GM12878 (cell line): ENCODE measurements around the gene B9D2. TPM values are rescaled to one million over a fixed set of nuclear protein-coding genes. Genes with fewer than 3 reads are reported as not detected.

ENCODE experiments used
- ATF3 ChIP-seq: IDR thresholded peaks from 2 replicates; pipeline ENCODE4 v1.6.1; 2011; ENCODE audit warnings: low read depth, mild to moderate bottlenecking, low read length, moderate library complexity, borderline replicate concordance; ENCODE audit errors: extremely low read depth
- CREM ChIP-seq: IDR thresholded peaks from 2 replicates; pipeline ENCODE4 v1.6.1; 2014; ENCODE audit warnings: antibody characterized with exemption, low read depth
- E2F4 ChIP-seq: IDR thresholded peaks from 2 replicates; pipeline ENCODE4 v1.6.1; 2012; ENCODE audit warnings: low read depth, low read length, improper control_type of control experiment
- E2F8 ChIP-seq: fragments of 450-650 bp; IDR thresholded peaks from 2 replicates; pipeline ENCODE4 v1.6.1; 2018; ENCODE audit warnings: mild to moderate bottlenecking, low read depth, moderate library complexity; ENCODE audit not compliant: partially characterized antibody
- MEF2B ChIP-seq: fragments of 450-650 bp; IDR thresholded peaks from 2 replicates; pipeline ENCODE4 v1.6.1; 2018; ENCODE audit warnings: mild to moderate bottlenecking, moderate library complexity; ENCODE audit not compliant: partially characterized antibody, poor library complexity, severe bottlenecking
- PKNOX1 ChIP-seq: fragments of 450-650 bp; IDR thresholded peaks from 2 replicates; pipeline ENCODE4 v1.6.1; 2016; ENCODE audit warnings: mild to moderate bottlenecking
- RFX5 ChIP-seq: IDR thresholded peaks from 2 replicates; pipeline ENCODE4 v1.6.1; 2011; ENCODE audit warnings: low read depth, low read length, improper control_type of control experiment
- SP1 ChIP-seq: IDR thresholded peaks from one replicate; pipeline ENCODE4 v1.6.1; 2011; ENCODE audit warnings: low read depth, low read length
- SPI1 ChIP-seq: IDR thresholded peaks from 2 replicates; pipeline ENCODE4 v1.6.1; 2011; ENCODE audit warnings: low read depth, mild to moderate bottlenecking, low read length, moderate library complexity, borderline replicate concordance; ENCODE audit not compliant: insufficient read depth
- STAT1 ChIP-seq: fragments of 450-650 bp; conservative IDR thresholded peaks from 2 replicates; pipeline ENCODE4 v1.6.1; 2014; ENCODE audit warnings: antibody characterized with exemption, mild to moderate bottlenecking
- TAF1 ChIP-seq: IDR thresholded peaks from 2 replicates; pipeline ENCODE4 v1.6.1; 2011; ENCODE audit warnings: mild to moderate bottlenecking, low read depth, low read length, borderline replicate concordance
- YY1 ChIP-seq: IDR thresholded peaks from 2 replicates; pipeline ENCODE4 v1.6.1; 2011; ENCODE audit warnings: low read depth, mild to moderate bottlenecking, low read length
- ZNF207 ChIP-seq: fragments of 450-650 bp; IDR thresholded peaks from 2 replicates; pipeline ENCODE4 v1.6.1; 2014; ENCODE audit warnings: antibody characterized with exemption, mild to moderate bottlenecking, borderline replicate concordance
- ZNF592 ChIP-seq: fragments of 450-650 bp; IDR thresholded peaks from 2 replicates; pipeline ENCODE4 v1.6.1; 2017; ENCODE audit warnings: mild to moderate bottlenecking, moderate library complexity
- polyA plus RNA-seq, 11 experiments: library from polyadenylated mRNA; depleted of rRNA in 4 of 11; unstranded in 6 of 11; stranded (reverse) in 5 of 11; fragments of >200 nt; fragmentation: Nextera tagmentation in 4 of 11; fragmentation: Illumina TruSeq in 1 of 11; extraction: Ambion mirVana in 4 of 11; extraction: Trizol in 1 of 11; gene quantifications; 1 replicate in 1 of 11; 2 replicates in 10 of 11; pipeline versions ENCODE4 v1.2.1 to v1.2.3, GENCODE V29; 2011 to 2016; ENCODE audit warnings: inconsistent platforms in 2 of 11, missing spikeins in 2 of 11, low read depth in 1 of 11
- total RNA-seq, 4 experiments: library from RNA; depleted of rRNA in 3 of 4; stranded (reverse); fragments of >200 nt in 3 of 4; fragmentation: Illumina TruSeq in 1 of 4; extraction: Trizol in 1 of 4; gene quantifications; 2 replicates each; pipeline versions ENCODE4 v1.2.1 to v1.2.3, GENCODE V29; 2013 to 2021
- TF ChIP-seq, protein P1 (sequence below): fragments of 450-650 bp; IDR thresholded peaks from 2 replicates; pipeline ENCODE4 v1.6.1; 2017; ENCODE audit warnings: mild to moderate bottlenecking

The B9D2 gene
- total and polyA plus RNA-seq, 10 of the 15 experiments (the other 5 are each of a cell fraction or from before 2014, with no cell fraction given) = 2.4 to 12.4 (median 5.0) TPM

DNA sequence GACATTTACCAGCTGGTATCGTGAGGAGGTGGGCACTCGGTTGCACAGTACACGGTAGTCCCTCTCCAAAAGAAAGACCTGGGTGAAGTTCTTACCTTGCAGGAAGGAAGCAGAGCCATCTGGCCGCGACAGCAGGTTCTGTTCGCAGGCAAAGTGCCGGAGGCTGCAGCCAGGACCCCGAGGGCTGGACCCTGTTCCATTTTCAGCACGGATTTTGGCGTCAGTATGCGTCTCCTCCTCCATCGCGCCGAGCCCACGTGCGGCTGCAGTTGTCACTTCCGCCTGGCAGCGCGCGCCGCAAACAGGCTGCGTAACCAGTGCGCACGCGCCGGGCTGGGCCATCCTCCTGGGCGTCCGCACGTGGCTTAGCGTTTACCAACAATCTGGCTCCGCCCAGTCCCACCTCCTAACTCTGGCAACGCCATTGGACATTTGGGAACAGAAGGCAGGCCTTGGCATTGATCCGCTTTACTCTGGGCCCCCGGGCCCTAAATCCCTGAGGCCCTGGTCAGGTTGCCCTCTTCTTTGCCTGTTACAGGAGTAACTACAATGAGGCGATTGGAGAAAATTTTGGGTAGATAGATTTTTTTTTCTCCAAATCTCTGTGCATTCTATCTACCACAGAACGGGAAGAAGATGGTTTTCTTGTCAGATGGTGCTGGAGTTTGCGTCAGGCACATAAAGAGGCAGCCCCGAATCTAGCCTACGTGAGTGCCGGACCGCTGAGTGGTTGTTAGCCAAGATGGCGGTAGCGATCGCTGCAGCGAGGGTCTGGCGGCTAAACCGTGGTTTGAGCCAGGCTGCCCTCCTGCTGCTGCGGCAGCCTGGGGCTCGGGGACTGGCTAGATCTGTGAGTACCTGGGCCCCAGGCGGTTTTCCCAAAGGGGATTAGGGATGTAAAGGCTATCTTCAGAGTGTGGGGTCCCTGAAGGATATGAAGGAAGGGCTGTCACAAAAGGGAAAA is 33.4 kb upstream of the B9D2 start, which contains the start of the genes BCKDHA and EXOSC5 (continued):
- TF ChIP-seq E2F8 (peak; percentile 29), ZNF207 (peak; percentile 71; the same call in 1 of the 2 replicates), MEF2B (peak; percentile 66), CREM (0 out of 2 replicates have a peak, but pooled peaks have one; percentile 25), STAT1 (peak; percentile 90; the same call in 1 of the 2 replicates), TAF1 (peak; percentile 86), ZNF592 (peak; percentile 97), SPI1 (peak; percentile 53; the same call in 1 of the 2 replicates), E2F4 (peak; percentile 64; the same call in 1 of the 2 replicates), RFX5 (peak; percentile 62), PKNOX1 (peak; percentile 84), SP1 (peak; percentile 74), YY1 (peak; percentile 95), ATF3 (peak; percentile 37; the same call in 1 of the 2 replicates)
- TF ChIP-seq, protein P1, sequence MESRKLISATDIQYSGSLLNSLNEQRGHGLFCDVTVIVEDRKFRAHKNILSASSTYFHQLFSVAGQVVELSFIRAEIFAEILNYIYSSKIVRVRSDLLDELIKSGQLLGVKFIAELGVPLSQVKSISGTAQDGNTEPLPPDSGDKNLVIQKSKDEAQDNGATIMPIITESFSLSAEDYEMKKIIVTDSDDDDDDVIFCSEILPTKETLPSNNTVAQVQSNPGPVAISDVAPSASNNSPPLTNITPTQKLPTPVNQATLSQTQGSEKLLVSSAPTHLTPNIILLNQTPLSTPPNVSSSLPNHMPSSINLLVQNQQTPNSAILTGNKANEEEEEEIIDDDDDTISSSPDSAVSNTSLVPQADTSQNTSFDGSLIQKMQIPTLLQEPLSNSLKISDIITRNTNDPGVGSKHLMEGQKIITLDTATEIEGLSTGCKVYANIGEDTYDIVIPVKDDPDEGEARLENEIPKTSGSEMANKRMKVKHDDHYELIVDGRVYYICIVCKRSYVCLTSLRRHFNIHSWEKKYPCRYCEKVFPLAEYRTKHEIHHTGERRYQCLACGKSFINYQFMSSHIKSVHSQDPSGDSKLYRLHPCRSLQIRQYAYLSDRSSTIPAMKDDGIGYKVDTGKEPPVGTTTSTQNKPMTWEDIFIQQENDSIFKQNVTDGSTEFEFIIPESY = peak; percentile 95
